HCT116 (cell line): ENCODE measurements around the gene GFER.
A peak's percentile ranks its signal among the peaks of the same experiment; 100 is the strongest.

Source experiments
- EGR1 ChIP-seq: IDR thresholded peaks from 2 replicates; pipeline ENCODE4 v1.6.1; 2012; ENCODE audit warnings: low read depth
- EZH2 ChIP-seq: fragments of 200-600 bp; sonication (generic); IDR thresholded peaks from 2 replicates; pipeline ENCODE4 v1.6.1; 2017; ENCODE audit warnings: antibody characterized with exemption, mixed run types
- JUND ChIP-seq: IDR thresholded peaks from 2 replicates; pipeline ENCODE4 v1.6.1; 2012
- MAX ChIP-seq: IDR thresholded peaks from 2 replicates; pipeline ENCODE4 v1.6.1; 2012
- POLR2AphosphoS5 ChIP-seq: IDR thresholded peaks from 2 replicates; pipeline ENCODE4 v1.6.1; 2011; ENCODE audit warnings: mild to moderate bottlenecking, low read depth, low read length, moderate library complexity
- REST ChIP-seq: IDR thresholded peaks from 2 replicates; pipeline ENCODE4 v1.6.1; 2012; ENCODE audit warnings: low read depth

GRCh38 chr16:2019518-2019920, 35.5 kb downstream of the GFER start, which contains the start of gene NPW:
- TF ChIP-seq EGR1 = no peak
- TF ChIP-seq EZH2 = no peak
- TF ChIP-seq POLR2AphosphoS5 = peak; percentile 82
- TF ChIP-seq JUND = no peak
- no peak for TF ChIP-seq REST
- no peak for TF ChIP-seq MAX
